HepG2 (cell line): ENCODE results near the gene RPL26. TPM values are rescaled to one million over a fixed set of nuclear protein-coding genes. Genes with fewer than 3 reads are reported as not detected.

ENCODE experiments used
- ATAC-seq: fragments of 200-7000 bp; cut with Tn5 transposase; 3 replicates; pipeline ENCODE4 v1.9.1; 2020; ENCODE audit warnings: mild to moderate bottlenecking, moderate library complexity
- BruUV-seq: library from RNA; stranded (reverse); fragments of 400-500 nt; replicated peaks from 2 replicates; lab custom pipeline; 2021; lab: Mats Ljungman, UMichigan
- CTCF ChIA-PET: fragments of 300-600 bp; formaldehyde crosslinking; extraction: SDS; loops from one replicate; lab custom pipeline; 2021; ENCODE audit warnings: low total read pairs, inconsistent platforms, low intra/inter-chr PET ratio; lab: Yijun Ruan, JAX
- POLR2A ChIA-PET: fragments of 350-600 bp; sonication (Branson Sonifier 250); formaldehyde crosslinking; loops from one replicate; lab custom pipeline; 2020; ENCODE audit warnings: antibody characterized with exemption, inconsistent platforms; lab: Yijun Ruan, JAX
- DNase-seq: peaks from one replicate; pipeline ENCODE4 v3.0.0-alpha.2; 2015; ENCODE audit warnings: low spot score
- FAIRE-seq: peaks from 3 replicates; lab custom pipeline; 2011; peaks lifted over from hg19 to GRCh38; lab: Jason Lieb, UNC
- H2AFZ ChIP-seq: one replicate; pipeline ENCODE4 v1.6.1; 2011; ENCODE audit warnings: low read length, inconsistent platforms
- H3K27ac ChIP-seq: fragments of 300-600 bp; 3 replicates; pipeline ENCODE4 v1.8.0; 2011; ENCODE audit warnings: mixed run types, mild to moderate bottlenecking, mixed read lengths, low read length, inconsistent platforms; ENCODE audit not compliant: insufficient read depth; ENCODE audit errors: extremely low read length
- H3K27me3 ChIP-seq, 2 experiments: fragments of 200-600 bp in 1 of 2; 2 replicates in 1 of 2; 3 replicates in 1 of 2; pipeline versions ENCODE4 v1.6.0 to v1.8.0; 2011; ENCODE audit warnings: low read length in 2 of 2, mild to moderate bottlenecking in 2 of 2, moderate library complexity in 2 of 2, inconsistent platforms in 1 of 2; ENCODE audit not compliant: insufficient read depth in 2 of 2, control insufficient read depth in 1 of 2
- H3K36me3 ChIP-seq, 2 experiments: fragments of 200-600 bp in 1 of 2; replicated peaks in 1 of 2; 2 replicates in 1 of 2; 3 replicates in 1 of 2; pipeline versions ENCODE4 v1.5.1 to v1.8.0; 2011; ENCODE audit warnings: low read length in 2 of 2, inconsistent platforms in 1 of 2; ENCODE audit not compliant: insufficient read depth in 2 of 2, control insufficient read depth in 1 of 2
- H3K4me1 ChIP-seq: 2 replicates; pipeline ENCODE4 v1.5.1; 2012; ENCODE audit warnings: low read length, inconsistent platforms; ENCODE audit not compliant: insufficient read depth
- H3K4me2 ChIP-seq: 2 replicates; pipeline ENCODE4 v1.6.0; 2011; ENCODE audit warnings: low read depth, low read length, inconsistent platforms
- H3K4me3 ChIP-seq, 3 experiments: fragments of 200-600 bp in 1 of 3; sonication (generic), shearing (Covaris generic) in 1 of 3; replicated peaks in 1 of 3; 2 replicates each; pipeline ENCODE4 v1.5.1; 2011 to 2016; ENCODE audit warnings: low read length in 3 of 3, inconsistent platforms in 2 of 3, low read depth in 2 of 3, mild to moderate bottlenecking in 2 of 3, control low read depth in 1 of 3, mixed read lengths in 1 of 3; ENCODE audit not compliant: insufficient read depth in 1 of 3
- H3K79me2 ChIP-seq: one replicate; pipeline ENCODE4 v1.6.1; 2011; ENCODE audit warnings: low read length, inconsistent platforms; ENCODE audit not compliant: insufficient read depth
- H3K9ac ChIP-seq: 2 replicates; pipeline ENCODE4 v1.6.0; 2011; ENCODE audit warnings: mild to moderate bottlenecking, low read depth, low read length, inconsistent platforms; ENCODE audit not compliant: insufficient read depth
- H3K9me3 ChIP-seq: 2 replicates; pipeline ENCODE4 v1.5.1; 2012; ENCODE audit warnings: mild to moderate bottlenecking, low read length
- H4K20me1 ChIP-seq: 2 replicates; pipeline ENCODE4 v1.6.0; 2011; ENCODE audit warnings: inconsistent platforms, mild to moderate bottlenecking, low read length, moderate library complexity; ENCODE audit not compliant: insufficient read depth
- FOSL2 ChIP-seq: sonication (generic); formaldehyde crosslinking; IDR thresholded peaks from 2 replicates; pipeline ENCODE4 v1.4.0; 2020; ENCODE audit warnings: missing genetic modification reagents
- HMG20A ChIP-seq: IDR thresholded peaks from 2 replicates; pipeline ENCODE4 v1.6.1; 2016; ENCODE audit warnings: borderline replicate concordance
- HNF4G ChIP-seq, 2 experiments: sonication (generic) in 1 of 2; formaldehyde crosslinking in 1 of 2; IDR thresholded peaks; 2 replicates each; pipeline versions ENCODE4 v1.4.0 to v1.6.1; 2011 to 2020; ENCODE audit warnings: borderline replicate concordance in 2 of 2, low read depth in 2 of 2, mild to moderate bottlenecking in 2 of 2, low read length in 1 of 2, missing genetic modification reagents in 1 of 2, moderate library complexity in 1 of 2
- NR2F6 ChIP-seq, 2 experiments: IDR thresholded peaks; 2 replicates each; pipeline ENCODE4 v1.6.1; 2016; ENCODE audit warnings: antibody characterized with exemption in 1 of 2, mild to moderate bottlenecking in 1 of 2
- SAP130 ChIP-seq: IDR thresholded peaks from 2 replicates; pipeline ENCODE4 v1.6.1; 2016; ENCODE audit warnings: low read depth
- ZFX ChIP-seq: sonication (generic); formaldehyde crosslinking; IDR thresholded peaks from 2 replicates; pipeline ENCODE4 v1.4.0; 2020; ENCODE audit warnings: mild to moderate bottlenecking, low read depth, missing genetic modification reagents, moderate library complexity
- ZNF629 ChIP-seq: sonication (generic); formaldehyde crosslinking; conservative IDR thresholded peaks from 2 replicates; pipeline ENCODE4 v1.5.0; 2020; ENCODE audit warnings: missing genetic modification reagents
- ZSCAN21 ChIP-seq: sonication (generic); formaldehyde crosslinking; IDR thresholded peaks from 2 replicates; pipeline ENCODE4 v1.8.0; 2022; ENCODE audit warnings: mild to moderate bottlenecking, missing genetic modification reagents, moderate library complexity, borderline replicate concordance
- ZSCAN31 ChIP-seq: sonication (generic); formaldehyde crosslinking; IDR thresholded peaks from 2 replicates; pipeline ENCODE4 v1.5.0; 2020; ENCODE audit warnings: low read depth, mild to moderate bottlenecking, missing genetic modification reagents
- ZZZ3 ChIP-seq: sonication (generic); formaldehyde crosslinking; IDR thresholded peaks from 2 replicates; pipeline ENCODE4 v1.4.0; 2020; ENCODE audit warnings: missing genetic modification reagents, mild to moderate bottlenecking, borderline replicate concordance
- WGBS: methylation state at CpG from one replicate; pipeline ENCODE4 v1.1.6; 2017; ENCODE audit warnings: low lambda C conversion rate; 5-methylcytosine and 5-hydroxymethylcytosine counted together
- in situ Hi-C: cut with HindIII; loops from 2 replicates; pipeline ENCODE4 v1.10.0; 2017; ENCODE audit warnings: low pct_unique_long_range_greater_than_20kb; ENCODE audit not compliant: extremely low pct_ligation_motif_present
- intact Hi-C: fragments of 100-400 bp; cut with micrococcal nuclease; formaldehyde crosslinking; loops from one replicate; pipeline ENCODE4 v1.10.0; 2022; ENCODE audit not compliant: unreplicated experiment
- polyA plus RNA-seq, 8 experiments: library from polyadenylated mRNA; depleted of rRNA in 3 of 8; stranded (reverse) in 7 of 8; unstranded in 1 of 8; fragments of >200 nt; fragmentation: Illumina TruSeq in 4 of 8; extraction: Trizol in 4 of 8; gene quantifications; 2 replicates each; pipeline versions ENCODE4 v1.2.1 to v1.2.3, GENCODE V29; 2011 to 2016; ENCODE audit warnings: low read depth in 4 of 8, missing spikeins in 1 of 8, mixed read lengths in 1 of 8; ENCODE audit not compliant: insufficient read depth in 1 of 8
- total RNA-seq, 5 experiments: library from RNA; depleted of rRNA; stranded (reverse); fragments of >200 nt; fragmentation: Illumina TruSeq; extraction: Trizol; gene quantifications; 2 replicates each; pipeline ENCODE4 v1.2.3, GENCODE V29; 2016; ENCODE audit warnings: low read depth in 1 of 5
- TF ChIP-seq, protein P1 (sequence below): sonication (generic); formaldehyde crosslinking; IDR thresholded peaks from 2 replicates; pipeline ENCODE4 v1.4.0; 2020; ENCODE audit warnings: missing genetic modification reagents, borderline replicate concordance
- TF ChIP-seq, protein P2 (sequence below): IDR thresholded peaks from 2 replicates; pipeline ENCODE4 v1.6.1; 2012; ENCODE audit warnings: inconsistent platforms
- TF ChIP-seq, protein P3 (sequence below): sonication (generic); formaldehyde crosslinking; IDR thresholded peaks from 2 replicates; pipeline ENCODE4 v1.4.0; 2020; ENCODE audit warnings: mild to moderate bottlenecking, low read depth, missing genetic modification reagents
- TF ChIP-seq, protein P4 (sequence below): sonication (generic); formaldehyde crosslinking; IDR thresholded peaks from 2 replicates; pipeline ENCODE4 v1.5.1; 2020; ENCODE audit warnings: mild to moderate bottlenecking, missing genetic modification reagents, moderate library complexity

RPL26 gene
- total and polyA plus RNA-seq, 2 of the 13 experiments (the other 11 are each of a cell fraction or from before 2014, with no cell fraction given) = 2,817 to 3,529 TPM

DNA sequence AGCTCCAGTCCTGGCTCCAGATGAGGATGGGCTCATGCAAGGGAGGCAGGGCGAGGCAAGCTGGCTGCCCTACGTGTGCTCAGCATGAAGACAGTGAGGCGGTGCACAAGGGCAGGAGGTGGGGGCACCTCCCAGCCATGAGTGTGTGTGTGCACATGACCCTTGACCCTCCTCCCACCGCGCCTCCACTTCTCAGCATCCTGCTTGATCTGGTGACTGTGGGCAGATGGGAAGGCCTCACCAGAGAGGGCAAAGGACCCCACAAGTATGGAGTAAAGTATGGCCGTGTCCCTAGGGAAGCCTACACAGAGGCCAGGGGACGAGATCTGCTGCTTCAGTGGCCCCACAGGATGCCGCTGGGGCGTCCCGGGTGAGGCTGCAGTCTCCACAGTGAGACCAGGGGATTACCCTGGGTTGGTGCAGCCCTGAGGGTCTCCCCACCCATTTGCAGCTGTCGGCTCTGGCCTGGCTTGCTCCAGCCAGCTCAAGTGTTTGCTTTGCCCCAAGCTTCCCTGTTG, 22.6 kb upstream of the RPL26 start:
- no peak overlapping the region for H3K27ac ChIP-seq
- H2AFZ ChIP-seq = peak overlapping the region; percentile 49
- no peaks in the 10 kb centered on the region for H3K9me3 ChIP-seq
- H4K20me1 ChIP-seq = no peaks in the 10 kb centered on the region
- in situ Hi-C loops = loop anchor here (10.0 kb wide), 1 partner anchor 339 kb away; the partner anchor contains the start of gene CCDC42
- ChIA-PET POLR2A (interaction anchor here (3.2 kb wide), 1 partner anchor 30 kb away, joined by 16 read pairs; the partner anchor contains the start of gene NDEL1), CTCF (no interaction called here)
- no peaks in the 10 kb centered on the region for H3K36me3 ChIP-seq
- no peaks in the 10 kb centered on the region for H3K27me3 ChIP-seq
- whole genome bisulfite sequencing = 27% methylated on average over 3 of the region's 11 CpGs
- H3K4me2 ChIP-seq = peak overlapping the region; percentile 69
- ATAC-seq (peak; percentile 59), DNase-seq (no peak), FAIRE-seq (no peak)
- H3K4me3 ChIP-seq = peak overlapping the region in 2 of 3 experiments; percentile 24 to 62; a peak in 5 of 6 replicates
- intact Hi-C loops = no loop called here
- no peaks in the 10 kb centered on the region for H3K79me2 ChIP-seq
- H3K4me1 ChIP-seq = peaks cover 49% of the 10 kb centered on the region
- no TSS peak for BruUV-seq
- H3K9ac ChIP-seq = peak overlapping the region; percentile 57
- TF ChIP-seq FOSL2 (CRISPR knock-in tag) (peak; percentile 26; the same call in 1 of the 2 replicates), ZSCAN31 (CRISPR knock-in tag) (0 out of 2 replicates have a peak, but pooled peaks have one; percentile 41), SAP130 (peak; percentile 20; the same call in 1 of the 2 replicates), HNF4G (IDR thresholded peaks at IDR 0.05; ENCODE audit: borderline replicate concordance, low read depth, low read length) (no peak), HNF4G (CRISPR knock-in tag; IDR thresholded peaks at IDR 0.05; ENCODE audit: borderline replicate concordance, low read depth) (no peak), HMG20A (CRISPR knock-in tag) (no peak), NR2F6 (IDR thresholded peaks at IDR 0.05) (peak; percentile 70; the same call in 1 of the 2 replicates), NR2F6 (CRISPR knock-in tag; IDR thresholded peaks at IDR 0.05) (peak; percentile 74), ZZZ3 (CRISPR knock-in tag) (0 out of 2 replicates have a peak, but pooled peaks have one; percentile 18), ZNF629 (CRISPR knock-in tag) (0 out of 2 replicates have a peak, but pooled peaks have one; percentile 24), ZFX (CRISPR knock-in tag) (peak; percentile 71), ZSCAN21 (CRISPR knock-in tag) (peak; percentile 54; the same call in 1 of the 2 replicates)
- TF ChIP-seq, protein P1, sequence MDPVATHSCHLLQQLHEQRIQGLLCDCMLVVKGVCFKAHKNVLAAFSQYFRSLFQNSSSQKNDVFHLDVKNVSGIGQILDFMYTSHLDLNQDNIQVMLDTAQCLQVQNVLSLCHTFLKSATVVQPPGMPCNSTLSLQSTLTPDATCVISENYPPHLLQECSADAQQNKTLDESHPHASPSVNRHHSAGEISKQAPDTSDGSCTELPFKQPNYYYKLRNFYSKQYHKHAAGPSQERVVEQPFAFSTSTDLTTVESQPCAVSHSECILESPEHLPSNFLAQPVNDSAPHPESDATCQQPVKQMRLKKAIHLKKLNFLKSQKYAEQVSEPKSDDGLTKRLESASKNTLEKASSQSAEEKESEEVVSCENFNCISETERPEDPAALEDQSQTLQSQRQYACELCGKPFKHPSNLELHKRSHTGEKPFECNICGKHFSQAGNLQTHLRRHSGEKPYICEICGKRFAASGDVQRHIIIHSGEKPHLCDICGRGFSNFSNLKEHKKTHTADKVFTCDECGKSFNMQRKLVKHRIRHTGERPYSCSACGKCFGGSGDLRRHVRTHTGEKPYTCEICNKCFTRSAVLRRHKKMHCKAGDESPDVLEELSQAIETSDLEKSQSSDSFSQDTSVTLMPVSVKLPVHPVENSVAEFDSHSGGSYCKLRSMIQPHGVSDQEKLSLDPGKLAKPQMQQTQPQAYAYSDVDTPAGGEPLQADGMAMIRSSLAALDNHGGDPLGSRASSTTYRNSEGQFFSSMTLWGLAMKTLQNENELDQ = no peak
- TF ChIP-seq, protein P2, sequence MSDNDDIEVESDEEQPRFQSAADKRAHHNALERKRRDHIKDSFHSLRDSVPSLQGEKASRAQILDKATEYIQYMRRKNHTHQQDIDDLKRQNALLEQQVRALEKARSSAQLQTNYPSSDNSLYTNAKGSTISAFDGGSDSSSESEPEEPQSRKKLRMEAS = peak; percentile 51; the same call in 1 of the 2 replicates
- TF ChIP-seq, protein P3, sequence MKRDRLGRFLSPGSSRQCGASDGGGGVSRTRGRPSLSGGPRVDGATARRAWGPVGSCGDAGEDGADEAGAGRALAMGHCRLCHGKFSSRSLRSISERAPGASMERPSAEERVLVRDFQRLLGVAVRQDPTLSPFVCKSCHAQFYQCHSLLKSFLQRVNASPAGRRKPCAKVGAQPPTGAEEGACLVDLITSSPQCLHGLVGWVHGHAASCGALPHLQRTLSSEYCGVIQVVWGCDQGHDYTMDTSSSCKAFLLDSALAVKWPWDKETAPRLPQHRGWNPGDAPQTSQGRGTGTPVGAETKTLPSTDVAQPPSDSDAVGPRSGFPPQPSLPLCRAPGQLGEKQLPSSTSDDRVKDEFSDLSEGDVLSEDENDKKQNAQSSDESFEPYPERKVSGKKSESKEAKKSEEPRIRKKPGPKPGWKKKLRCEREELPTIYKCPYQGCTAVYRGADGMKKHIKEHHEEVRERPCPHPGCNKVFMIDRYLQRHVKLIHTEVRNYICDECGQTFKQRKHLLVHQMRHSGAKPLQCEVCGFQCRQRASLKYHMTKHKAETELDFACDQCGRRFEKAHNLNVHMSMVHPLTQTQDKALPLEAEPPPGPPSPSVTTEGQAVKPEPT (CRISPR knock-in tag) = 0 out of 2 replicates have a peak, but pooled peaks have one; percentile 51
- TF ChIP-seq, protein P4, sequence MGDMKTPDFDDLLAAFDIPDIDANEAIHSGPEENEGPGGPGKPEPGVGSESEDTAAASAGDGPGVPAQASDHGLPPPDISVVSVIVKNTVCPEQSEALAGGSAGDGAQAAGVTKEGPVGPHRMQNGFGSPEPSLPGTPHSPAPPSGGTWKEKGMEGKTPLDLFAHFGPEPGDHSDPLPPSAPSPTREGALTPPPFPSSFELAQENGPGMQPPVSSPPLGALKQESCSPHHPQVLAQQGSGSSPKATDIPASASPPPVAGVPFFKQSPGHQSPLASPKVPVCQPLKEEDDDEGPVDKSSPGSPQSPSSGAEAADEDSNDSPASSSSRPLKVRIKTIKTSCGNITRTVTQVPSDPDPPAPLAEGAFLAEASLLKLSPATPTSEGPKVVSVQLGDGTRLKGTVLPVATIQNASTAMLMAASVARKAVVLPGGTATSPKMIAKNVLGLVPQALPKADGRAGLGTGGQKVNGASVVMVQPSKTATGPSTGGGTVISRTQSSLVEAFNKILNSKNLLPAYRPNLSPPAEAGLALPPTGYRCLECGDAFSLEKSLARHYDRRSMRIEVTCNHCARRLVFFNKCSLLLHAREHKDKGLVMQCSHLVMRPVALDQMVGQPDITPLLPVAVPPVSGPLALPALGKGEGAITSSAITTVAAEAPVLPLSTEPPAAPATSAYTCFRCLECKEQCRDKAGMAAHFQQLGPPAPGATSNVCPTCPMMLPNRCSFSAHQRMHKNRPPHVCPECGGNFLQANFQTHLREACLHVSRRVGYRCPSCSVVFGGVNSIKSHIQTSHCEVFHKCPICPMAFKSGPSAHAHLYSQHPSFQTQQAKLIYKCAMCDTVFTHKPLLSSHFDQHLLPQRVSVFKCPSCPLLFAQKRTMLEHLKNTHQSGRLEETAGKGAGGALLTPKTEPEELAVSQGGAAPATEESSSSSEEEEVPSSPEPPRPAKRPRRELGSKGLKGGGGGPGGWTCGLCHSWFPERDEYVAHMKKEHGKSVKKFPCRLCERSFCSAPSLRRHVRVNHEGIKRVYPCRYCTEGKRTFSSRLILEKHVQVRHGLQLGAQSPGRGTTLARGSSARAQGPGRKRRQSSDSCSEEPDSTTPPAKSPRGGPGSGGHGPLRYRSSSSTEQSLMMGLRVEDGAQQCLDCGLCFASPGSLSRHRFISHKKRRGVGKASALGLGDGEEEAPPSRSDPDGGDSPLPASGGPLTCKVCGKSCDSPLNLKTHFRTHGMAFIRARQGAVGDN (CRISPR knock-in tag) = peak; percentile 74
